A549 (cell line): ENCODE results near the gene TACR1. TPM values are rescaled to one million over a fixed set of nuclear protein-coding genes. Genes with fewer than 3 reads are reported as not detected.
"Not testable (repeated sequence)": the region's sequence is repeated elsewhere in the genome, so short reads cannot be mapped to it uniquely, and the experiment has no call there.

Experiments
- ATAC-seq, 2 experiments: fragments of 200-7000 bp in 1 of 2; fragments of >200 bp in 1 of 2; cut with Nextera tagmentation in 1 of 2; cut with Tn5 transposase in 1 of 2; 3 replicates each; pipeline versions ENCODE4 v1.8.0 to v1.9.1; 2018 to 2020; ENCODE audit warnings: mild to moderate bottlenecking in 1 of 2, moderate library complexity in 1 of 2
- CTCF ChIA-PET: fragments of 300-600 bp; sonication (Branson Sonifier 250); formaldehyde crosslinking; extraction: SDS; loops from one replicate; lab custom pipeline; 2021; ENCODE audit warnings: antibody characterized with exemption, inconsistent platforms; lab: Yijun Ruan, JAX
- POLR2A ChIA-PET: fragments of 350-600 bp; formaldehyde crosslinking; extraction: SDS; loops from one replicate; lab custom pipeline; 2021; ENCODE audit warnings: antibody characterized with exemption, inconsistent platforms; lab: Yijun Ruan, JAX
- DNase-seq, 2 experiments: peaks; one replicate each; pipeline versions ENCODE4 v3.0.0 to v3.0.0-alpha.2; 2011 to 2016; ENCODE audit warnings: low read depth in 1 of 2, low spot score in 1 of 2
- FAIRE-seq: peaks from 2 replicates; lab custom pipeline; 2011; peaks lifted over from hg19 to GRCh38; lab: Jason Lieb, UNC
- H3K27ac ChIP-seq, 2 experiments: fragments of >200 bp; sonication (Bioruptor Twin); formaldehyde crosslinking; 3 replicates each; pipeline ENCODE4 v1.5.1; 2016 to 2017
- H3K4me1 ChIP-seq: fragments of >200 bp; sonication (Bioruptor Twin); formaldehyde crosslinking; 3 replicates; pipeline ENCODE4 v1.6.1; 2016
- H3K4me2 ChIP-seq: fragments of >200 bp; sonication (Bioruptor Twin); formaldehyde crosslinking; 3 replicates; pipeline ENCODE4 v1.6.1; 2016
- H3K4me3 ChIP-seq: fragments of >200 bp; sonication (Bioruptor Twin); formaldehyde crosslinking; 3 replicates; pipeline ENCODE4 v1.5.1; 2016
- H3K9me3 ChIP-seq: fragments of >200 bp; sonication (Bioruptor Twin); formaldehyde crosslinking; 3 replicates; pipeline ENCODE4 v1.6.1; 2016
- E2F6 ChIP-seq: IDR thresholded peaks from 2 replicates; pipeline ENCODE4 v1.6.1; 2012; ENCODE audit warnings: low read depth, borderline replicate concordance
- ESRRA ChIP-seq: fragments of 150-350 bp; IDR thresholded peaks from 2 replicates; pipeline ENCODE4 v1.6.1; 2014; ENCODE audit warnings: mild to moderate bottlenecking, low read length, borderline replicate concordance
- FOSB ChIP-seq: fragments of 250-450 bp; sonication (Bioruptor Pico); IDR thresholded peaks from 2 replicates; pipeline ENCODE4 v1.5.0; 2020; ENCODE audit warnings: mild to moderate bottlenecking, moderate library complexity
- HEYL ChIP-seq: fragments of 250-450 bp; sonication (Bioruptor Pico); IDR thresholded peaks from 2 replicates; pipeline ENCODE4 v1.8.0; 2021; ENCODE audit warnings: mild to moderate bottlenecking, moderate library complexity
- HMGXB4 ChIP-seq: fragments of 250-450 bp; sonication (Bioruptor Pico); IDR thresholded peaks from 2 replicates; pipeline ENCODE4 v1.5.0; 2021; ENCODE audit warnings: mild to moderate bottlenecking, moderate library complexity, borderline replicate concordance
- JUNB ChIP-seq: fragments of >200 bp; sonication (Bioruptor Twin); formaldehyde crosslinking; IDR thresholded peaks from 2 replicates; pipeline ENCODE4 v1.6.1; 2016
- NPAS2 ChIP-seq: fragments of 250-450 bp; sonication (Bioruptor Pico); IDR thresholded peaks from 2 replicates; pipeline ENCODE4 v1.8.0; 2022; ENCODE audit warnings: mild to moderate bottlenecking, moderate library complexity, borderline replicate concordance
- POLR2A ChIP-seq: IDR thresholded peaks from 2 replicates; pipeline ENCODE4 v1.6.1; 2012; ENCODE audit warnings: mild to moderate bottlenecking, low read length
- RNF2 ChIP-seq: fragments of 200-600 bp; sonication (generic); IDR thresholded peaks from 2 replicates; pipeline ENCODE4 v1.6.1; 2016; ENCODE audit warnings: low read depth, mild to moderate bottlenecking, antibody characterized with exemption, moderate library complexity, borderline replicate concordance
- WGBS: methylation state at CpG from one replicate; pipeline ENCODE4 v1.1.6; 2017; ENCODE audit errors: missing lambda C conversion rate; 5-methylcytosine and 5-hydroxymethylcytosine counted together
- polyA plus RNA-seq, 4 experiments: library from polyadenylated mRNA; depleted of rRNA in 3 of 4; stranded (reverse); fragments of >200 nt; fragmentation: RNase III in 1 of 4; extraction: RNeasy Plus Mini Kit Qiagen cat#74134 plus additional on column Dnase treatment in 1 of 4; gene quantifications; 2 replicates in 3 of 4; 3 replicates in 1 of 4; pipeline ENCODE4 v1.2.3, GENCODE V29; 2011 to 2017
- TF ChIP-seq, protein P1 (sequence below): fragments of 200-600 bp; sonication (generic); IDR thresholded peaks from 2 replicates; pipeline ENCODE4 v1.6.1; 2016; ENCODE audit warnings: antibody characterized with exemption, mild to moderate bottlenecking, moderate library complexity
- TF ChIP-seq, protein P2 (sequence below): fragments of 150-350 bp; IDR thresholded peaks from 2 replicates; pipeline ENCODE4 v1.6.1; 2014; ENCODE audit warnings: low read depth, mild to moderate bottlenecking, low read length
- TF ChIP-seq, protein P3 (sequence below): fragments of 450-650 bp; IDR thresholded peaks from 2 replicates; pipeline ENCODE4 v1.6.1; 2014; ENCODE audit warnings: antibody characterized with exemption

TACR1 gene
- polyA plus RNA-seq, 2 of the 4 experiments (the other 2 are of a cell fraction): 0.27 to 0.92 TPM

DNA sequence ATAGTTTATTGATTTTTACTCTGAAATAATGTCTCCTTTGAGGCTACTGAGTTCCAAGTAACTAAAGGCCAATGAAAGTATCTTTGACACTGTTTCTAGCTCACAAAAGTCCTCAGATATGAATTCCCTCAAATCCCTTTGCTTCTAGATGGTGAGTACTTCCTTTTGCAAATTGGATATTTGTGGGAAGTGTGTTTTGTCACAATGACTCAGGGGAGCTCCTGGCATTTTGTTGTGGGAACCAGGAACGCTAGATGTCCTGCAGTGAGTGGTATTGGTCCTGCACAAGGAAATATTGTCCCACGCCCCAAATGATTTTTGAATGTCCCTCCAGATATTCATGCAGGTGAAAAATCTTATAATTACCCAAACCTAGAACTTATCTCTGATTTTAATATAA, 24.3 kb downstream of the TACR1 start:
- 76% methylated on average over 2 of the region's 2 CpGs for WGBS
- TF ChIP-seq RNF2: no peak
- TF ChIP-seq, all 56 proteins: peak for 0
- POLR2A ChIA-PET: no interaction called here

DNA sequence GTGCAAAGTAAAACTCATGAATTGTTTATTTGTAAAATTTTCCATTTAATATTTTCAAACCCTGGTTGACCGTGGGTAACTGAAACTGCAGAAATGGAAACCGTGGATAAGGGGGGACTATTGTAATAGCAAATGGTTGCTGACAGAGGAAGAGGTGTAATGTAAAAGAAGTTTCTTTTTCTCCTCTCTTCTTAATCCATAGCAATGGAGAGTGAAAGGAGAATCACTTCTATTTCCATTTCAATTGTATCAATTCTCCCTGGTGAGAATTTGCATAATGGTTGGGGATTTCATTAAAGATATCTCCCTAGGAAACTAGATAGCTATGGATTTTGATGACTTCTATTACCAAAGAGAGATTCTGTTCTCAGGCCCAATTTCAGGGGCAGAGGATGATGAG, 24.8 kb downstream of the TACR1 start:
- ATAC-seq (no peak), FAIRE-seq (no peak), DNase-seq (no peak)
- no peak overlapping the region for H3K4me2 ChIP-seq
- POLR2A ChIA-PET: no interaction called here
- H3K4me3 ChIP-seq: no peak overlapping the region
- CTCF ChIA-PET: interaction anchor here (0.9 to 1.3 kb wide), 2 partner anchors 13 to 20 kb away, joined by 3 to 4 read pairs; no protein-coding TSS in a partner anchor
- H3K9me3 ChIP-seq: no peaks in the 10 kb centered on the region
- no peak overlapping the region for H3K27ac ChIP-seq
- H3K4me1 ChIP-seq: no peaks in the 10 kb centered on the region
- WGBS: 28% methylated on average over 2 of the region's 2 CpGs
- TF ChIP-seq ESRRA: no peak
- TF ChIP-seq, protein P1, sequence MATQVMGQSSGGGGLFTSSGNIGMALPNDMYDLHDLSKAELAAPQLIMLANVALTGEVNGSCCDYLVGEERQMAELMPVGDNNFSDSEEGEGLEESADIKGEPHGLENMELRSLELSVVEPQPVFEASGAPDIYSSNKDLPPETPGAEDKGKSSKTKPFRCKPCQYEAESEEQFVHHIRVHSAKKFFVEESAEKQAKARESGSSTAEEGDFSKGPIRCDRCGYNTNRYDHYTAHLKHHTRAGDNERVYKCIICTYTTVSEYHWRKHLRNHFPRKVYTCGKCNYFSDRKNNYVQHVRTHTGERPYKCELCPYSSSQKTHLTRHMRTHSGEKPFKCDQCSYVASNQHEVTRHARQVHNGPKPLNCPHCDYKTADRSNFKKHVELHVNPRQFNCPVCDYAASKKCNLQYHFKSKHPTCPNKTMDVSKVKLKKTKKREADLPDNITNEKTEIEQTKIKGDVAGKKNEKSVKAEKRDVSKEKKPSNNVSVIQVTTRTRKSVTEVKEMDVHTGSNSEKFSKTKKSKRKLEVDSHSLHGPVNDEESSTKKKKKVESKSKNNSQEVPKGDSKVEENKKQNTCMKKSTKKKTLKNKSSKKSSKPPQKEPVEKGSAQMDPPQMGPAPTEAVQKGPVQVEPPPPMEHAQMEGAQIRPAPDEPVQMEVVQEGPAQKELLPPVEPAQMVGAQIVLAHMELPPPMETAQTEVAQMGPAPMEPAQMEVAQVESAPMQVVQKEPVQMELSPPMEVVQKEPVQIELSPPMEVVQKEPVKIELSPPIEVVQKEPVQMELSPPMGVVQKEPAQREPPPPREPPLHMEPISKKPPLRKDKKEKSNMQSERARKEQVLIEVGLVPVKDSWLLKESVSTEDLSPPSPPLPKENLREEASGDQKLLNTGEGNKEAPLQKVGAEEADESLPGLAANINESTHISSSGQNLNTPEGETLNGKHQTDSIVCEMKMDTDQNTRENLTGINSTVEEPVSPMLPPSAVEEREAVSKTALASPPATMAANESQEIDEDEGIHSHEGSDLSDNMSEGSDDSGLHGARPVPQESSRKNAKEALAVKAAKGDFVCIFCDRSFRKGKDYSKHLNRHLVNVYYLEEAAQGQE: no peak
- no peak for TF ChIP-seq JUNB
- TF ChIP-seq, all 56 proteins: peak for 0

More for the DNA sequence above, 24.3 kb downstream of the TACR1 start:
- Histone ChIP-seq H3K27ac (no peak overlapping the region), H3K9me3 (no peaks in the 10 kb centered on the region), H3K4me1 (no peaks in the 10 kb centered on the region), H3K4me3 (no peak overlapping the region), H3K4me2 (no peak overlapping the region)
- CTCF ChIA-PET: interaction anchor here (0.9 to 1.3 kb wide), 2 partner anchors 13 to 21 kb away, joined by 3 to 4 read pairs; no protein-coding TSS in a partner anchor
- DNase-seq (no peak), ATAC-seq (no peak), FAIRE-seq (no peak)

- peak; percentile 49 for FAIRE-seq
- TF ChIP-seq, protein P2, sequence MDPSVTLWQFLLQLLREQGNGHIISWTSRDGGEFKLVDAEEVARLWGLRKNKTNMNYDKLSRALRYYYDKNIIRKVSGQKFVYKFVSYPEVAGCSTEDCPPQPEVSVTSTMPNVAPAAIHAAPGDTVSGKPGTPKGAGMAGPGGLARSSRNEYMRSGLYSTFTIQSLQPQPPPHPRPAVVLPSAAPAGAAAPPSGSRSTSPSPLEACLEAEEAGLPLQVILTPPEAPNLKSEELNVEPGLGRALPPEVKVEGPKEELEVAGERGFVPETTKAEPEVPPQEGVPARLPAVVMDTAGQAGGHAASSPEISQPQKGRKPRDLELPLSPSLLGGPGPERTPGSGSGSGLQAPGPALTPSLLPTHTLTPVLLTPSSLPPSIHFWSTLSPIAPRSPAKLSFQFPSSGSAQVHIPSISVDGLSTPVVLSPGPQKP: no peak
- TF ChIP-seq E2F6 (no peak), NPAS2 (CRISPR knock-in tag) (no peak), HEYL (CRISPR knock-in tag) (no peak), FOSB (no peak), HMGXB4 (CRISPR knock-in tag) (no peak), ESRRA (no peak), POLR2A (no peak)
- TF ChIP-seq, protein P3, sequence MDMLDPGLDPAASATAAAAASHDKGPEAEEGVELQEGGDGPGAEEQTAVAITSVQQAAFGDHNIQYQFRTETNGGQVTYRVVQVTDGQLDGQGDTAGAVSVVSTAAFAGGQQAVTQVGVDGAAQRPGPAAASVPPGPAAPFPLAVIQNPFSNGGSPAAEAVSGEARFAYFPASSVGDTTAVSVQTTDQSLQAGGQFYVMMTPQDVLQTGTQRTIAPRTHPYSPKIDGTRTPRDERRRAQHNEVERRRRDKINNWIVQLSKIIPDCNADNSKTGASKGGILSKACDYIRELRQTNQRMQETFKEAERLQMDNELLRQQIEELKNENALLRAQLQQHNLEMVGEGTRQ: no peak
- TF ChIP-seq, all 56 proteins: peak for 0
- no peak overlapping the region for H3K4me3 ChIP-seq
- ChIA-PET POLR2A (no interaction called here), CTCF (interaction anchor here (1.4 kb wide), 1 partner anchor 9 kb away, joined by 3 read pairs; no protein-coding TSS in a partner anchor)
- ATAC-seq (no peak), DNase-seq (no peak)
- no peak overlapping the region for H3K4me2 ChIP-seq
- H3K27ac ChIP-seq: no peak overlapping the region
- no peaks in the 10 kb centered on the region for H3K4me1 ChIP-seq
- H3K9me3 ChIP-seq: no peaks in the 10 kb centered on the region
Observed at GRCh38 chr2:75173740-75174139, 25.6 kb downstream of the TACR1 start.

GRCh38 chr2:75171423-75171822, 27.9 kb downstream of the TACR1 start:
- H3K4me2 ChIP-seq, CTCF ChIA-PET, DNase-seq, FAIRE-seq, H3K27ac ChIP-seq, POLR2A ChIA-PET, H3K4me1 ChIP-seq, H3K4me3 ChIP-seq, ATAC-seq, H3K9me3 ChIP-seq: not testable (repeated sequence)
- WGBS: 81% methylated on average over 5 of the region's 5 CpGs
